ENCODE results near the gene R3HDML.
A peak's percentile ranks its signal among the peaks of the same experiment; 100 is the strongest.

The R3HDML gene

DNA sequence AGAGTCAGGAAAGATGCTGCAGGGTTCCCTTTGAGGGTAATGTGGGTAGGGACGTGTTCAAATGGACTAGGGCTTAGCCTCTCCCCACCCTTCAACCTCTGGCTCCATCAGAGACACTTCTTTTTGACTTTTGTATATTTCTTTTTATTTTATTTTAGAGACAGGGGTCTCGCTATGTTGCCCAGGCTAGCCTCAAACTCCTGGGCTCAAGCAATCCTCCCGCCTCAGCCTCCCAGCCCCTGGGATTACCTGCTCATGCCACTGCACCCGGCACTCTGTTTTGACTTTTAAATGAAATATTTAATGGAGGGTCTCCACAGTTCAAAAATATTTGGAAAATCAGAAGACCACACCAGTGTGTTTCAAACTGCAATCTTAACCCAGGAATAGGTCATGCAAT lies 27.2 kb downstream of the R3HDML start:
- DNase-seq (ENCODE audit: low spot score): no peak

DNA sequence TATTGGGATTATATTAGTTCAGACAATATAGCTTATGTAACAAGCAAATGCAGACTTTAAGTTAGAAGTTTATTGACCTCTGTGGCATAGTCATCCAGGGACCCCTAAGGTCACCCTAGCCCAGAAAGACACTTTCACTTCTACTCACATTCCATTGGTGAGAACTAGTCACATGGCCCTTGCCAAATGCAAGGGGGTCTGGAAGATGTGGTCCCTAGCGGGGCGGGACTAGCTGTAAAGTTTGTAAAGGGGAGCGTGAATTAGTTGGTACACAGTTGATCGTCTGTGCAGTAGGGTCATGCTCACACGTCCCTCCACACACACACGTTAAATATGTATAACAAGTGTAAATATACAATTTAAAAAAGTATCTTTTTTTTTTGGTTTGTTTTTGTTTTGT lies 27.9 kb downstream of the R3HDML start:
- no peak for DNase-seq (ENCODE audit: low spot score)

DNA sequence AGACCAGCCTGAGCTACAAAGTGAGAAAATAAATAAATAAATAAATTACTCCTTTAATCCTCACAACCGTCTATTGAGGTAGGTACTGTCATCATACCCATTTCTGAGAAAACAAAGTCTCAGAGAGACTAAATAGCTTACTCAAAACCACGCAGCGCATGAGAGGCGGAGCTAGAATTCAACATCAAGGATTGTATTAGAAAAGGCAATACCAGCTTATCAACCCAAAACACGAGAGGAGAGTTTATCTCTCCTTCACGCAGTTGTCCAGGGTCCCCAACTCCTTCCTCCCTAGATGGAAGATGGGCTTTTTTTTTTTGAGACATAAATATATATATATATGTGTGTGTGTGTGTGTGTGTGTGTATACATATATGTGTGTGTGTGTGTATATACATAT lies 30.9 kb downstream of the R3HDML start:
- no peak for DNase-seq (ENCODE audit: low spot score)

DNA sequence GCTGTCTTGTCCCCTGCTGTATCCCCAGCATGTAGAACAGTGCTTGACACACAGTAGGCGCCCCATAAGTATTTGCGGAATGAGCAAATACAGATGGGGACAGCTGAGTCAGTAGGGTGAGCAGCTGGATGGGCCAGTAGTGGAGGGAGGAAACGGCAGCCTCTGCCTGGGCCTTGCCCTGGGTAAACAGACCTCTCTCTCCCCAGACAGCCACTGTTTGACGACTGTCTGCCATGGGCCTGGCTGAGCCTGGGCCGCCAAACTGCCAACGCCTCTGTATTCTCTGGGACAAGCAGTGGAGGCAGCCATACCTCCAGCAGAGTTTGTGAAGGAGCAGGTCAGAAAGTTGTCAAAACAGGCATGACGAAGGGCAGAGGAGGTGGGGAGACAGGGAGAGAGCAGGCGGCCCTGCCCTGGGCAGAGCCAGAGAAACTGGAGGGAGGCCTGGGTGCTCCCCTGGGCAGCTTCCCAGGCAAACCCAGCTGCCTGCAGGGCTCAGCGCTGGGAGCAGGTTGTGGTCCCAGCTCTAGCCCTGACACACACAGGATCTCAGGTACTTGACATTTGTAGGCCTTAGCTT lies 33.9 kb downstream of the R3HDML start:
- DNase-seq (ENCODE audit: low spot score): no peak

DNA sequence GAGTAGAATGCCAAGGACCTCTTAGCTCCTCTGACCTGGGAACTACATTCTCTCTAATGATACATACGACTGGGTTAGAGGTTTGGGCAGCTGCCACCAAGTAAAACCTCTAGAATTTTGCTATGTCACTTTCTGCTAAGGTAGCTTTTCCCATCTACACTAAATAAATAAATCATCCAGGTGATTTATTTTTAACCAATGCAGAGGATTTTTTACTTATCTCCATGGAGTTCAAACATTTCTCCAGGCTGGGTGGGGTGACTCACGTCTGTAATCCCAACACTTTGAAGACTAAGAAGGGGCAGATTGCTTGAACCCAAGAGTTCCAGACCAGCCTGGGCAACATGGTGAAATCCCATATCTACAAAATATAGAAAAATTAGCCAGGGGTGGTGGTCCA lies 45.8 kb downstream of the R3HDML start:
- no peak for DNase-seq (ENCODE audit: low spot score)

DNA sequence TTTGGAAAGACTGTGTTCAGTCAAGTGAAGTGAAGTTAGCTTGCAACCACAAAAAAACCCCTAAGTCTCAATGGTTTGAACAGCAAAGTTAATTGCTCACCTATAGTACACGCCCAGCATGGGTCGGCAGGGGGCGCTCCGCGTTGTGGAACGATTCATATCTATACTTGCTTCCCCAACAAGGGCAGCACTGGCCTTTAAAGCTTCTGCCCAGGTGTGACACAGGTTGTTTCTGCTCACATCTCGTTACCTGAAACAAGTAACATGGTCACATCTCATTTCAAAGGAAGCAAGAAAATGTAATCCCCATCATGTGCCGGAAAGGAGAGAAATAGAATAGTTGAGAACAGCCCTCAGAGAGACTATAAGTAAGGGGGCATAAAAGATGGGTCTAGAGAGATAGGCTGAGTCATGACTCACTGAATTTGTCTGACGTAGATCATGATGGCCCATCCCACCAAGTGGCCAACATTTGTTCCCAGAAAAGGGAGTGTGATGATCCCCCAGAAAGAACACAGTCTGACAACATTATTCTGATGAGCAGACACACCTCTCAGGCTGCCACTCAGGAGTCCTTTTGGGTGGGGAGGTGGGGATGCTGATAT lies 47.7 kb downstream of the R3HDML start:
- peak; percentile 31 for DNase-seq (ENCODE audit: low spot score)

GRCh38 chr20:44388466-44389023 lies 51.7 kb downstream of the R3HDML start:
- DNase-seq (ENCODE audit: low spot score): peak; percentile 11

- no peak for DNase-seq (ENCODE audit: low spot score)
Measured at GRCh38 chr20:44389871-44390270, 53.0 kb downstream of the R3HDML start.

DNA sequence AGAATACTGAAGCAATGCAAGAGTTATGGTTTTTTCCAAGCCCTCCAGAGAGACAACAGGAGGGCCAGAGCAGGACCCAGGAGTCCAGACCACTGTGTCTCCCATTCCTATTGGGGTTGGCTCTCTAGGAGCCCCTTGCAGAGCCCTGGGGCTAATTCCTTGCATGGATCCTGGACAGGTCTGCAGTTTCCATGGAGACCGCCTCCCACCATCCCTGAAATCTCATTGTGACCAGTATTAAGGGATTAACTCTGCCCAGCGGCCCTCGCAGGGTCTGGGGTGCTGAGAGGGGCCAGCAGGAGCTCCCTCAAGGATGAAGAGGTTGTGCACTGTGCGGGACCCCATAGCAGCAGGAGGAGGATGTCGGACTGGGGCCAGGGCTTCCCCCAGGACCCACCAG lies 53.4 kb downstream of the R3HDML start:
- DNase-seq (ENCODE audit: low spot score): no peak

GRCh38 chr20:44392088-44392775 lies 55.4 kb downstream of the R3HDML start:
- no peak for DNase-seq (ENCODE audit: low spot score)

DNA sequence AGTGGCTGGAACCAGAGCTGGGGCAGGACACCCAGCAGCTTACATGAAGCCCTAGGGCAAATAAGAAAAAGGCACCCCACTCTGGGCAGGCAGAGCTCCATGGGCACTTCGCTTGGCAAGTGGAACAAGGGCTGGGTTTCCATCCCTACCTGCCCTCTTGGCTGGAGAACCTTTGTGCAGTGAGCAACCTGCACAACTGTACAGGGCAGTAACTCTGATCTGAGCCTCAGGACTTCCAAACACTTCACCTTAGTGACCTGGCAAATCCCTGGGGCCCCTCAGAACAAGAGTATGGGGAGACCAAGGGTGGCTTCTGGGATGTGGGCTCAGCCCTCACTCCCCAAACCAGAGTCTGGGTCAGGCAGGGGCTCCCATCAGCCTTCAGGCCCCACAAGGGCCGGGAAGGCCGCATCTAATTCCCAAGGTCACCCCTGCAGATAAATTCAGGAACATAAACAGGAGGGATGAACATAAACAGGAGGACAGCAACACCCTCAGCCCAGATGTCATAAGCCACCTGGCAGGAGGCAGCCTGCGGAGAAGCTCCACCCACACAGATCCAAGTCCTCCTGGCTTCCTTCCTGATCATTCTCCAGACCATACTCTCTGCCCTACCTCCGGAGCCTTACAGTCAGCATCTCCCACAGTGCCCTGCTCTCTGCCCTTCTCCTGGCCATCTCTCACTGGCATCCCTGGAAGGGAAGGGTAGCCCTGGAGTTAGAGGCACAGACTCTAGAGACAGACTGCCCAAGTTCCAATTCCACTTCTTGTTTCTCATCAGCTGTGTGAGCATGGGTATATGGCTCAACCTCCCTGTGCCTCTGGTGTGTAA lies 56.1 kb downstream of the R3HDML start:
- DNase-seq (ENCODE audit: low spot score): no peak

DNA sequence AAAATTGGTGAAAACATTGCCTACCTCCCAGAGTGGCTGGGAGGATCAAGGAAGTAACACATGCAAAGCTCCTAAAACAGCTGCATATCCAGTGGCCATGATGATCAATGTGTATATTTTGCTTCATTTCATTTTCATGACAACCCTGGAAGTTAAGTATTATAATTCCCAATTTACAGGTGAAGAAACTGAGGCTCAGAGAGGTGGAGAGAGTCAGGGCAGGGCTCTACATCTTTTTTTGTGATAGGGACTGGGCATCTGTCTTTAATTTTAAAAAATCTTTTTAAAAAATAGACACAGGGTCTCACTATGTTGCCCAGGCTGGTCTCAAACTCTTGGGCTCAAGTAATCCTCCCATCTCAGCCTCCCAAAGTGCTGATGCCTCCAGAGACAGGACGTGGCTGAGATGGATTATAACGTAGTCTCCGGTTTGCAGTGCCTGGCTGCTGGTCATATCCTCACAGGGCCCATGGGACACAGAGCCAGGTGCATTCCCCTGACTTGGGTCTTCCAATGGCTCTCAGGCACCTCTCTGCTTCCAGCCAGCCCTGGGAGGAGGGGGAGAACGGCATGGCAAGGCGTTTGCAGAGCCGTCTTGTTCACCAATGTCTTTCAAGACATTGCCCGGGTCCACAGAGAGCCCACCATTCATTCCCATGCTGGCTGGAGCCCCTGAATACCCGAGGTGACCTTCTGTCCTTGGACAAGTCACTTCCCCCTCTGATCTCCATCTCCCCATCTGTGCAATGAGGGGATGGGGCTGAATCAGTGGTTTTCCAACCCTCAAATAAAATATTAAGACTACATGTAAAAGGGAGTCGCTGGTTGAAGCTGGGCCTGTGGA lies 57.0 kb downstream of the R3HDML start:
- no peak for DNase-seq (ENCODE audit: low spot score)

GRCh38 chr20:44394452-44394701 lies 57.5 kb downstream of the R3HDML start:
- DNase-seq (ENCODE audit: low spot score): no peak

DNA sequence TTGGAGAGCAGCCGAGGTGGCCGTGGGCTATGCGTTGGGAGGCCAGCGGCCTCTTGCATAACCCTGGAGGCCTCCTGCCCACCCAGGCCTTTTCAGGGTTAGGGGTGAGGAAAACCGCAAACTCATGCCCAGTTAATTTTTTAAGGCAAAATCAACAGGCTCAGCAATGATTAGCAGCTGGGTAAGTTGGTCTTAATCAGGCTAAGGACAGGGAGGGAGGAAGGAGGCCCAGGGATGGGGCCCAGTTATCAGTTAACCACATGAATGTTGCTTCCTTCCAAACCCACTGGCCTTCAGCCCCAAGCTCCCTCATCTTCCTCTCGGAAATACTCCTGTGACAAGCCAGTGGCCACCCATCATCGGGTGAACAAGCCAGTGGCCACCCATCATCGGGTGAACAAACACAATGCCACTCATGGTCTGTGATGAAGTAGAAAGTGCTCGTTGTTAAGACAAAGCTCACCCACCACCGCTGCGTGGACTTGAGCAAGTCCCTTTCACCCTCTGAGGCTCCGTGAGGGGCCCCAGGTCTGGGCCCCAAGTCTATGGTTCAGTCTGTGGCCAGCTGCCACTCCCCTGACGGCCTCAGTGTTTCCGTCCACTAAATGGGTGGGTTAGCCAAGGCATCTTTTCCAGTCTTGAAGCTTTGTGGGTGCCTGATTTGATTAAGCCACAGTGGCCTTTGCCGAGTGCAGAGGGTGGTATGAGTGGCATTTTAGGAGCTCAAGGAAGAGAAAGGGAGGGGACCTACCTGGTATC lies 58.0 kb downstream of the R3HDML start:
- no peak for DNase-seq (ENCODE audit: low spot score)

GRCh38 chr20:44395461-44396340 lies 58.9 kb downstream of the R3HDML start:
- no peak for DNase-seq (ENCODE audit: low spot score)

GRCh38 chr20:44396369-44397130 lies 59.7 kb downstream of the R3HDML start:
- DNase-seq (ENCODE audit: low spot score): no peak

DNA sequence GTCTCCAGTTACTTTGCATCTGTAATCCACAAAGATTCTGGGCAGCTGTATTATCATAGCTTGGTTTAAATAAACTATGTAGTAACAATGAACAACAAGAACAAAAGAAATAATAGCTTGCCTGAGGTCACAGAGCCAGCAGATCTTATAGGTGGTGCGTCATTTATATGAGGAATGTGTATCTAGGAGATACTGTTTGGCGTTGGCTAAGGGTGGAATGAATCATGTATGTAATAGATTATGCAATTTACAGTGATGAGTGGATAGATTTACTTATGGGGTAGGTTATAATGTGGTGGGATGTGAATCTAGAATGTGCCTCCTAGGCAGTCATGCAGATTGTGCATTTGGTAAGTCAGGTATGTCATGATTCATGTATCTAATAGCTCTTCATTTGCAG lies 61.5 kb downstream of the R3HDML start:
- no peak for DNase-seq (ENCODE audit: low spot score)

GRCh38 chr20:44399446-44399845 lies 62.6 kb downstream of the R3HDML start:
- DNase-seq (ENCODE audit: low spot score): no peak

GRCh38 chr20:44400671-44400969 lies 63.8 kb downstream of the R3HDML start:
- no peak for DNase-seq (ENCODE audit: low spot score)
